Thymus (tissue), 11 donors: Measurements from ENCODE around the gene AP1M1. TPM values are rescaled to one million over a fixed set of nuclear protein-coding genes. Genes with fewer than 3 reads are reported as not detected.
"Not testable (repeated sequence)": the region's sequence is repeated elsewhere in the genome, so short reads cannot be mapped to it uniquely, and the experiment has no call there.

Experiments
- DNase-seq, 9 donors: peaks; one replicate each; pipeline ENCODE4 v3.0.0-alpha.2; 2013; ENCODE audit warnings: low spot score in 9 of 9, low read depth in 6 of 9, missing footprints in 1 of 9
- H3K27ac ChIP-seq, 2 donors: one replicate each; pipeline ENCODE4 v1.5.1; 2013; ENCODE audit warnings: control low read depth in 1 of 2, low read depth in 1 of 2, low read length in 1 of 2, mild to moderate bottlenecking in 1 of 2, moderate library complexity in 1 of 2
- H3K27me3 ChIP-seq, 2 donors: one replicate each; pipeline ENCODE4 v1.5.1; 2013; ENCODE audit warnings: low read length in 1 of 2; ENCODE audit not compliant: control insufficient read depth in 2 of 2, insufficient read depth in 1 of 2
- H3K36me3 ChIP-seq, 2 donors: one replicate each; pipeline ENCODE4 v1.5.1; 2013; ENCODE audit warnings: low read length in 1 of 2, mild to moderate bottlenecking in 1 of 2, moderate library complexity in 1 of 2; ENCODE audit not compliant: control insufficient read depth in 2 of 2, insufficient read depth in 2 of 2
- H3K4me1 ChIP-seq, 2 donors: one replicate each; pipeline ENCODE4 v1.5.1; 2013; ENCODE audit warnings: low read length in 2 of 2; ENCODE audit not compliant: control insufficient read depth in 2 of 2, insufficient read depth in 2 of 2
- H3K4me3 ChIP-seq, 2 donors: one replicate each; pipeline ENCODE4 v1.5.1; 2013; ENCODE audit warnings: low read length in 2 of 2, control low read depth in 1 of 2, mild to moderate bottlenecking in 1 of 2
- H3K9me3 ChIP-seq, 2 donors: one replicate each; pipeline ENCODE4 v1.5.1; 2013; ENCODE audit warnings: low read length in 1 of 2, mild to moderate bottlenecking in 1 of 2; ENCODE audit not compliant: control insufficient read depth in 2 of 2, insufficient read depth in 1 of 2
- WGBS: extraction: QIAGEN DNeasy Blood & Tissue Kit; methylation state at CpG from one replicate; pipeline ENCODE4 v1.1.7; 2013; 5-methylcytosine and 5-hydroxymethylcytosine counted together
- polyA plus RNA-seq: library from polyadenylated mRNA; stranded (reverse); fragments of 200-250 nt; gene quantifications from one replicate; pipeline ENCODE4 v1.2.3, GENCODE V29; 2013
- total RNA-seq: library from RNA; stranded (reverse); fragments of 120-200 nt; gene quantifications from one replicate; pipeline ENCODE4 v1.2.4, GENCODE V29; 2013
- donor health status: healthy.

The AP1M1 gene
- total and polyA plus RNA-seq, 2 donors: 36.9 to 38.4 TPM

DNA sequence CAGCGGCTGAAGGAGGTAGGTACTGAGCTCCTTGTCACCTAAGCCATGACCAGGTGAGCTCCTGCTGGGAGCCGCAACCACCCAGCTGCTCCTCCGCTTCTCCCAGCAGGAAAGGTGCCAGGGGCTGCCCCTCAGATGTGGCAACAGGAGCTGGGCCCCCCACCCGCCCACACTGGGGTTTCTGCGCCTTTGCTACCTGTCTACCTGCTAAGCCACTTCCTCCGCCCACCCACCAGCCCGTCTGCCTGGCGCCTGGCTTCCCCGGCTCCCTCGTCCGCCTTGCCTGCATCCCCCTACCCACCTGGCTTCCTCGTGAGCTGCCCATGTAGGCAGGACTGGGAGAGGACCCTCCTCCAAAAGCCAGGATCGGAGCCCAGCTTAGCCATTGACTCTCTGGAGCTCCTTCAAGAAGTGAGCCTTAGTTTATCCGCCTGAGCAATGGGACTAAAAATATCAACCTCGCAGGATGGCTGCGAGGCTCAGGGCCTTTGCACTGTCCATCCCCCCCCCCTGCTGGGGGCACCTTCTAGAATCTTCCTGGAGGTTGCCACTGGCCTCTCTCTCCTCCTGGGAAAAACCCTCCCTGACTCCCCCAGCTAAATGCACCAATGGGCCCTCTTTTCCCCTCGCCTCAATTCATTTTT lies 71.1 kb downstream of the AP1M1 start:
- peaks cover 3 to 18% of the 10 kb centered on the region in 2 donors for H3K27me3 ChIP-seq
- no peak overlapping the region for H3K4me3 ChIP-seq
- DNase-seq: peak in 3 of 9 donors; percentile 54 to 71 (median 55)
- H3K27ac ChIP-seq: no peak overlapping the region
- H3K9me3 ChIP-seq: peaks cover 0 to 5% of the 10 kb centered on the region in 2 donors
- 77% methylated on average over 17 of the region's 17 CpGs for WGBS
- H3K4me1 ChIP-seq: peaks cover 4 to 31% of the 10 kb centered on the region in 2 donors
- H3K36me3 ChIP-seq: no peaks in the 10 kb centered on the region

DNA sequence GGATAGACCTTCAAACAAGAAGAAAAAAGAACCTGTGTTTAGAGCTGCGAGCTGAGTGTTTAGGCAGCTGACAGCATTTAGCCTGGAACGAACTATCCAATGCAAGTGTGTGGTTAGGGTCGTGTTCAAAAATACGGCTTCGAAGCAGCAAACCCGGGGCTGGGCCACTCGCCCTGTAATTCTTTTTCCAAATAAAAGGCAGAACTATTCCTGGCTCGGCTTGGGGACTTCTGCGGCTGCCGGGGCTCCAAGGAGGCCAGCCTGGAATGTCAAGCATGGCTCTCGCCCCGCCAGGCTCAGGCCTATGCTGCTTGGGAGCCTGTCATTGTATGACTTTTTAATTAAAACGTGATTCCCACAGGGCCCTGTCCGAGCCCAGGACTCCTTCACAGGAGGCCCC lies 75.2 kb downstream of the AP1M1 start:
- Histone ChIP-seq H3K4me1 (peaks cover 0 to 13% of the 10 kb centered on the region in 2 donors), H3K9me3 (peaks cover 0 to 5% of the 10 kb centered on the region in 2 donors), H3K36me3 (no peaks in the 10 kb centered on the region), H3K27me3 (peaks cover 0 to 2% of the 10 kb centered on the region in 2 donors), H3K4me3 (no peak overlapping the region), H3K27ac (peak overlapping the region in 1 of 2 donors; percentile 3)
- 91% methylated on average over 14 of the region's 14 CpGs for WGBS
- DNase-seq: no peak

DNA sequence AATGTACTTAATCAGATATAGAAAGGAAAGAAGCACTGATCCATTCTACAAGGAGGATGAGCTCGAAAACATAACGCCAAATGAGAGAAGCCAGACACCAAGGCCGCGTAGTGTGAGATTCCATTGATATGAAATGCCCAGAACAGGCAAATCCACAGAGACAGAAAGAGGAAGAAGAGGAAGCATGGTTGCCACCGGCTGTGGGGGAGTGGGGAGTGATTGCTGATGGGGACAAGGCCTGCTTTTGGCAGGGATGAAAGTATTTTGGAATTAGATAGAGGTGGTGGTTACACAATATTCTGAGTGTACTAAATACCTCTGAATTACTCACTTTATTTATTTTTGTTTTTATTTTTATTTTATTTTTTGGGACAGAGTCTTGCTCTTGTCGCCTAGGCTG lies 76.7 kb downstream of the AP1M1 start:
- Histone ChIP-seq H3K27me3 (peaks cover 0 to 2% of the 10 kb centered on the region in 2 donors), H3K4me1 (peaks cover 0 to 2% of the 10 kb centered on the region in 2 donors), H3K27ac (no peak overlapping the region), H3K4me3 (no peak overlapping the region), H3K36me3 (no peaks in the 10 kb centered on the region), H3K9me3 (peaks cover 0 to 5% of the 10 kb centered on the region in 2 donors)
- no peak for DNase-seq
- 86% methylated on average over 6 of the region's 6 CpGs for WGBS

DNA sequence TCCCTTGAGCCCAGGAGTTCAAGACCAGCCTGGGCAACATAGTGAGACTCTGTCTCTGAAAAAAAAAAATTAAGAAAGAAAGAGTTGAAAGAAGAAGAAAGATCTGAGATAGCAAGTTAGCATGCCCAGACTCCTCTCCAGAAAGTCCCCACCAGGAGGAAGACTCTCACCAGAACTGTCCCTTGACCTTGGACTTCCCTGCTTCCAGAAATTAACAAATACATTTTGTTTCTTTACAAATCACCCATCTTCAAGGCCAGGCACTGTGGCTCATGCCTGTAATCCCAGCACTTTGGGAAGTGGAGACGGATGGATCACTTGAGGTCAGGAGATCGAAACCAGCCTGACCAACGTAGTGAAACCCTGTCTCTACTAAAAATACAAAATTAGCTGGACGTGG lies 82.6 kb downstream of the AP1M1 start:
- H3K36me3 ChIP-seq: no peaks in the 10 kb centered on the region
- H3K9me3 ChIP-seq: no peaks in the 10 kb centered on the region
- H3K27me3 ChIP-seq: peaks cover 0 to 18% of the 10 kb centered on the region in 2 donors
- no peak overlapping the region for H3K27ac ChIP-seq
- no peak for DNase-seq
- no peak overlapping the region for H3K4me3 ChIP-seq
- H3K4me1 ChIP-seq: peaks cover 9 to 29% of the 10 kb centered on the region in 2 donors
- WGBS: 94% methylated on average over 4 of the region's 4 CpGs

DNA sequence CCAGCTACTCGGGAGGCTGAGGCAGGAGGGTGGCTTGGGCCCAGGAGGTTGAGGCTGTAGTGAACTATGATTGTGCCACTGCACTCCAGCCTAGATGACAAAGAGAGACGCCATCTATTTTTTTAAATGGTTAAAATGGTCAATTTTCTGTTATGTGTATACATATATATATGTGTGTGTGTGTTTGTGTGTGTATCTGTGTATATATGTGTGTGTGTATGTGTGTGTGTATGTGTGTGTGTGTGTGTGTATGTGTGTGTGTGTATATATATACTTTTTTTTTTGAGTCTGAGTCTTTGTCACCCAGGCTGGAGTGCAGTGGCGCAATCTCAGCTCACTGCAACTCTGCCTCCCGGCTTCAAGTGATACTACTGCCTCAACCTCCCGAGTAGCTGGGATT lies 84.0 kb downstream of the AP1M1 start:
- peaks cover 14 to 39% of the 10 kb centered on the region in 2 donors for H3K4me1 ChIP-seq
- no peak for DNase-seq
- WGBS: 97% methylated on average over 5 of the region's 5 CpGs
- H3K4me3 ChIP-seq: no peak overlapping the region
- H3K9me3 ChIP-seq: no peaks in the 10 kb centered on the region
- H3K36me3 ChIP-seq: no peaks in the 10 kb centered on the region
- no peak overlapping the region for H3K27ac ChIP-seq
- peaks cover 0 to 30% of the 10 kb centered on the region in 2 donors for H3K27me3 ChIP-seq

DNA sequence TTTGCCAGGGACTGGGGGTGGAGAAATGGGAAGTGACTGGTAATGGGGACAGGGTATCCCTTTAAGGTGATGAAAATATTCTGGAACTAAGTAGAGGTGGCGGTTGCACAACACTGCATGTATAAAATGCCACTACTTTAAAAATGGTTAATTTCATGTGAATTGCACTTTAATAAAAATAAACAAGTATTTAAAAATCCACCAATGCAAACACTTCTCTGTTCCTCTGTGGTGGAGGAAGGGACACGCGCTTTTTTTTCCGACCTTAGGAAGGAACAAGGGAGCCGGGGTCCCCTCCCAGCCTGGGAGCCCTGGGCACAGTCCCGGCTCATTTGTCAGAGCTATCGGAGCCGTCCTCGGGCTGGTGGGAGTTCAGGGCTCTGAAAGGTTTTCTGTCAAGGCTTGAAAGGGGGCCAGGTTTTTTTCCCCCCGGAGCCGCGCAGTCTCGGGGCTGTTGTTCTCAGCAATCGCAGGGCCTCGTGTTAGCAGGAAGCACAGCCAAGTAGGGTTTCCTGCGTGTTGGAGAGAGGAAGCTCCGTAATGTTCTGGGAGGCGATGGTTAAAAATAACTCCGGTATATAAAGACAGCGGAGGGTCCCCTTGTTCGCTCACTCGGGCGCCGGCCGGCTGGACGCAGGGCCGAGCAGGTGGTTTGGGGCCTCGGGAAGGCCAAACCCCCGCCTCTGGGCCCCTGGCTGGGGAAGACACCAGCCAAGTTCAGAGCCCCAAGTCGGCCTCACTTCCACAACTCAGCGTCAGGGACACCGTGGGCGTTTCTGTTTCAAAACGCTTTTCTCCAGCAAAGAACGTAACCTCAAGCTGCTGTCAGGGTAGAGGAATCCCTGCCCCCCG lies 85.7 kb downstream of the AP1M1 start:
- no peaks in the 10 kb centered on the region for H3K36me3 ChIP-seq
- H3K4me1 ChIP-seq: peaks cover 14 to 39% of the 10 kb centered on the region in 2 donors
- H3K4me3 ChIP-seq: peak overlapping the region; percentile 11 to 41
- DNase-seq: peak in 6 of 9 donors; percentile 32 to 78 (median 54)
- peaks cover 0 to 36% of the 10 kb centered on the region in 2 donors for H3K27me3 ChIP-seq
- 4% methylated on average over 36 of the region's 36 CpGs for WGBS
- H3K27ac ChIP-seq: peak overlapping the region; percentile 84 to 90
- H3K9me3 ChIP-seq: no peaks in the 10 kb centered on the region

DNA sequence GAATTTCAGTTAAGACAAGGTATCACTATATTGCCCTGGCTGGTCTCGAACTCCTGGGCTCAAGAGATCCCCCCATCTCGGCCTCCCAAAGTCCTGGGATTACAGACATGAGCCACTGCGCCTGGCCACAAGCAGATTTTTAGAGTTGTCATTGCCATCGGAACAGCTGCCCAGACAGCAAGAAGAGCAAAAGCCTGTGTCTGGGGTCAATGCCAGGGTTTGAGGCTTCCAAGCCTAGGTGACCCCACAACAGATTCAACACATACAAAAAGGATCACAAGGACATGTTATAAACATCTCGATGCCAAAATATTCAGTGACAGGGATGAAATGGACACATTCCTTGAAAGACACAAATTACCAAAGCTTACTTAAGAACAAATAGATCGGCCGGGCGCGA lies 86.8 kb downstream of the AP1M1 start:
- Histone ChIP-seq H3K4me1 (peaks cover 14 to 42% of the 10 kb centered on the region in 2 donors), H3K9me3 (peaks cover 0 to 6% of the 10 kb centered on the region in 2 donors), H3K4me3 (no peak overlapping the region), H3K27ac (no peak overlapping the region), H3K36me3 (no peaks in the 10 kb centered on the region), H3K27me3 (peaks cover 0 to 36% of the 10 kb centered on the region in 2 donors)
- DNase-seq: no peak
- 99% methylated on average over 9 of the region's 9 CpGs for WGBS

DNA sequence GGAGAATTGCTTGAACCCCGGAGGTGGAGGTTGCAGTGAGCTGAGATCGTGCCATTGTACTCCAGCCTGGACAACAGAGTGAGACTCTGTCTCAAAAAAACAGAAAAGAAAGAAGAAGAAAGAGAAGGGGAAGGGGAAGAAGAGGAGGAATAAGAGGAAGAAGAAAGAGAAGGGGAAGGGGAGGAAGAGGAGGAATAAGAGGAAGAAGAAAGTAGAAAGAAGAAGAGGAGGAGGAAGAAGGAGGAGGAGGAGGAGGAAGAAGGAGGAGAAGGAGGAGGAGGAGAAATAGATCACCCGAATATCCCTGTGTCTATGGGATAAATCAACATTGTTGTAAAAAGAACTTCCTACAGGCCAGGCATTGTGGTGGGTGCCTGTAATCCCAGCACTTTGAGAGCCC lies 87.4 kb downstream of the AP1M1 start:
- H3K27ac ChIP-seq, DNase-seq, H3K9me3 ChIP-seq, H3K36me3 ChIP-seq, H3K4me3 ChIP-seq: not testable (repeated sequence)
- Histone ChIP-seq H3K4me1 (peaks cover 14 to 44% of the 10 kb centered on the region in 2 donors), H3K27me3 (peaks cover 0 to 36% of the 10 kb centered on the region in 2 donors)
- WGBS: 93% methylated on average over 3 of the region's 3 CpGs
